Stimulated activated CD4-positive, alpha-beta T cell treated with anti-CD3 and anti-CD28 coated beads, Interleukin-1b, Interleukin-23, amount 100 ng/mL, for 1 hour (primary cell): Measurements from ENCODE around the gene POTEF.
"Not testable (repeated sequence)": the region's sequence is repeated elsewhere in the genome, so short reads cannot be mapped to it uniquely, and the experiment has no call there.

Source experiments
- DNase-seq, 2 donors: peaks; one replicate each; pipeline ENCODE4 v3.0.0-alpha.2; 2020; ENCODE audit warnings: low read depth in 2 of 2

Gene POTEF

GRCh38 chr2:130128464-130128863, 558 bp downstream of the POTEF start:
- not testable (repeated sequence) for DNase-seq

GRCh38 chr2:130127726-130128125, 1.3 kb downstream of the POTEF start:
- not testable (repeated sequence) for DNase-seq

GRCh38 chr2:130120924-130121323, 8.1 kb downstream of the POTEF start:
- not testable (repeated sequence) for DNase-seq

- DNase-seq, result not testable (repeated sequence)
These were observed 26.2 kb downstream of the POTEF start for GRCh38 chr2:130102597-130103363.

- not testable (repeated sequence) for DNase-seq
These were observed 66.4 kb downstream of the POTEF start for GRCh38 chr2:130062645-130063044.

- DNase-seq, result not testable (repeated sequence)
These were observed 69.0 kb downstream of the POTEF start for GRCh38 chr2:130059982-130060381.

- DNase-seq, result not testable (repeated sequence)
These were observed 72.7 kb downstream of the POTEF start for GRCh38 chr2:130056336-130056735.

GRCh38 chr2:130053217-130053911, 75.7 kb downstream of the POTEF start:
- DNase-seq, result not testable (repeated sequence)

GRCh38 chr2:130052376-130052775, 76.6 kb downstream of the POTEF start:
- not testable (repeated sequence) for DNase-seq

GRCh38 chr2:130048422-130048821, 80.6 kb downstream of the POTEF start:
- not testable (repeated sequence) for DNase-seq

GRCh38 chr2:130038265-130038603, 90.8 kb downstream of the POTEF start:
- not testable (repeated sequence) for DNase-seq

GRCh38 chr2:130025931-130026330, 103.1 kb downstream of the POTEF start:
- not testable (repeated sequence) for DNase-seq
